HTERT RPE-1 (cell line): ENCODE results near the gene AGPAT4.

Experiments
- in situ Hi-C: fragments of 300-500 bp; cut with MboI; formaldehyde crosslinking; loops from 4 replicates; pipeline ENCODE4 v1.14.3; 2020; ENCODE audit warnings: low sequenced_read_pairs

AGPAT4 gene

DNA sequence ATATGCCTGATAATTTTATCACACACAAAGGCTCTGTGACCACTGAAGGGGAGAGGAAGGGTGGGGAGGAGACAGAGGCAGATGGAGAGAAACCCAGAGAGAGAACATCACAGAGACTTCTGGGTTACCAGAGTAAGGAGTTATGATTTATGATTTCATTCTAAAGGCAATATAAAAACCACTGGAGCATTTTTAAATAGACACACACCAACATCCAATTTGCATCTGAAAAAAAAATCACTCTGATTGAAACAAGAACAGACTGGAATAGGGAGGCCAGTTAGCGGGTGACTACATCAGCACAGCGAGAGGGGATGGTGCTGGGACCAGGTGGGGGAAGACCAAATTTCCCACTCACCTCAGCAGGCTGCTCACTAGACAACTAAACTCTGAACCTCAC, 104.8 kb downstream of the AGPAT4 start:
- in situ Hi-C loops, result no loop called here

DNA sequence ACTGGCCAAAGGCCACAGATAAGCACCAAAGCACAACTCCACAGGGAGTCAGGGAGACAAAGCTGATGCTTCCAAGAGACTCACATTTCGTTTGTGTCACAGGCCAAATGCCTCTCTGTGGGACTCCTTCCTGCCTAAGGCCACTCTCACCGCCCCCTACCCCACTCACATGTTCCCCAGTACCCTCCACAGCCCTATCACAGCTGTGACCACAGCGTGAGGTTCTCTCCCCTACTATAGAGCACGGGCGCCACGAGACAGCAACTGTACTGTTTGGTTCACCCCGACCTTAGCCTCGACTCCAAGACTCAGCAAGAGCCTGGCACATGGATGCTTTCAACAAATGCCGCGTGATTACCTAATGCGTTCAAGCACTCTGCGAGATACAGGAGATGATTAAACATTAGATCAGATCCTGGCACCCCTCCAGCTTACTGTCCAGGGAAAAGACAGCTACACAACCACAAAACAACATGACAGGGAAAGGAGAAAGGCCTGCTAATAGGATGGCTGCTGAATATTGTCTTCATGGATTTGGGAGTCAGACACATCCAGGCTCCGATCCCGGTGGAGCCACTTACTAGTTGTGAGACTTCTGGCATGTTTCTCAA, 105.5 kb downstream of the AGPAT4 start:
- in situ Hi-C loops, result no loop called here

DNA sequence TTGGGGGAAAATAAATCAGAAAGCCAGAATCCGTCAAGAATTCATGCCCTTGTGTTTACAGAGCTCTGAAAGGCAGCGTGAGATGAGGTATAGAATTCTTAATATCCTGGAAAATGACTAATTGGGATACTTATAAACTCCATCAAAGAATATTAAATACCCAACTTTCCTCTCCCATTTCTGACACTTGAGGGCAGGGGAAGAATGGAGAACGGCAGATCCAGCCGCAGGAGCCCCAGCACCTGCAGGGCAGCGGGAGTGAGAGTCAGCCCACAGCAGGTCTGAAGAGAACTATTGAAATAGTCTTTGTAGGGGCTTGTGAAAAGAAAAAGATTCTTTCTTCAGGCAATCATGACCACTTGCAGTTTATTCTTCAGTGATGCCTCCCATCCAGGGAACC, 107.2 kb downstream of the AGPAT4 start:
- in situ Hi-C loops, result no loop called here

DNA sequence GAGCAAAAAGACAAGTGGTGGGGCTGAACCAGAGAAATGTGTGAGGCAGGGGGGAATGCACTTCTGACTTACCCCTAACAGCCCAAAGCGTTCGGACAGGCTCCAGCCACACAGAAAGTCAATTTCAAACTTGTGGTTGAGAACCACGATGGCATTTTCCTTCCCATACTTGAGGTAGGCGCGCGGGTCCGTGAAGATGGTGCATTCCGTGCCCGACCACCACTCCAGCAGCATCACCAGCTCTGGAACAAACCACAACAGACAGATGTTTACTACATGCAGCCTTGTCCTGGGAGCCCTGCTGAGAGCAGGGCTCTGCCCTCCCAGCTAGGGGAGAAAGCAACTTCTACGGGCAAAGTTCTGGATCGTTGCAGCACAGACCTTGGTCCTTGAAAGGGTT, 107.7 kb downstream of the AGPAT4 start:
- in situ Hi-C loops, result no loop called here

DNA sequence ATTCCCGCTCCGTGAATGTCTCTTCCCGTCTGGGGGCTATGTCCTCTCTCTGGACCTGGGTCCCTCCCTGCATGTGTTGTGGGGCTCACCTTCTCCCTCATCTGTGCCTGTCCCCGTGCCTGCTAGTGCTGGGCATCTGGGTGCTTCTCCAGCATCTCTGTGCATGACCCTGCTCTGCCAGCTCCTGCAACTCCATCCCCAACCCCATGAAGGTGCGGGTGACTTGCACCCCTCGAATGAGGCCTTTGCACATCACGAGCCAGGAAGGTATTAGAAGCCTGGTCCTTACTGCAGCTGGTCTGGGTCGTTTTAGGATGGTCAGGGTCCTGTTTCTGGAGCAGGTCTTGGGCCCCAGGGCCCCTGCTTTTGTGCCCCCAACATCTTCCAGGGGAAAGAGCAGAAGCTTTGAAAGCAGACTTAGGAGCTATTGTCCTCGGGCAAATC, 109.7 kb downstream of the AGPAT4 start:
- in situ Hi-C loops, result no loop called here

DNA sequence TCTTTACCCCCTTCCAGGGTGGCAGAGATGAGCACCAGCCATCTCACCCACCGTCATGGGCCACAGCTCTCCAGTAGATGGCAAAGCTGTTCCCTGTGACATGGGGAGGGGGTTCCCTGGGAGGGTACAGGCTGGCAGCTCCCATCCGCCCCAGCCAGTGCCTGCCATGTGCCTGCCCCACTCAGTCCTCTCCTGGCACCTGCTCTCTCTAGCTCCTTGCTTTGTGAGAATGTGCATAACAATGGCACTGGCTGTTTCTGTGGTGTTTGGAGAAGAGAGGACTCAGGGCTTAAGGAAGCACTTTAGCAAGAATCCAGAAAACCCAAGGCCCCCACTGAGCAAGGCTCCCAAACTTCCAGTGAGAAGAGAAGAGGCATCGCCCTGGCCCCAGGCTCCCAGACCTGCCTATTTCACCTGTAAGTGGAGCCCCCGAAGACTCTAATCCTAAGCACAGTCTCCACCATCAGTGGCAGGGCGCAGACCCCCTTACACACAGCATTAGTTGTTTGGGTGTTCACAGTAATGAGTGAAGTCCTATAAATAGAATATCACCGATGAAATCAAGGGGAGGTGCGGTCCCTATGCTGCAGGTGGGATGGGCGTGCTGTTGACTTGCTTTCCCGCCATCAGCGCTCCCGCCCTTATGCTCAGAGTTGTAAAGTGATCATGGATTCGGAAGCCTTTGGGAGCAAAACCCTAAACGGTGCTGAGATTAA, 110.2 kb downstream of the AGPAT4 start:
- in situ Hi-C loops, result no loop called here

DNA sequence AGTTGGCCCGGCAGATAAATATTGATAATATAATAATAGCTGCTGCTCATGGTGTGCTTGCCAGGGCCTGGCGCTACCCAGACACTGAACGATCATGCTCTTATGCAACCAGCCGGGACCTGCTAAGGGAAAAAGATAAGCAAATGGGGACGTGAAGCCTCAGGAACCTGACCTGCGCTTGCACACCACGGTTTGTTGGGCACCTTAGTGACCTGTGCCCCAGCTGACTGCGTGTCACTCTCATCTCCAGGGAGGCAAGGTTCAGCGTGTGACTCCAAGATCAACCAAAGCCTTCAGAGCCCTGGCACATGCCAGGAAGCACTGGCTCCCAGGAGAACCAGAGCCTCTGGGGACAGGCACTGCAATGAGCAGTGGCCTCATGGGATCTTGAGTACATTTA, 111.1 kb downstream of the AGPAT4 start:
- in situ Hi-C loops, result no loop called here

DNA sequence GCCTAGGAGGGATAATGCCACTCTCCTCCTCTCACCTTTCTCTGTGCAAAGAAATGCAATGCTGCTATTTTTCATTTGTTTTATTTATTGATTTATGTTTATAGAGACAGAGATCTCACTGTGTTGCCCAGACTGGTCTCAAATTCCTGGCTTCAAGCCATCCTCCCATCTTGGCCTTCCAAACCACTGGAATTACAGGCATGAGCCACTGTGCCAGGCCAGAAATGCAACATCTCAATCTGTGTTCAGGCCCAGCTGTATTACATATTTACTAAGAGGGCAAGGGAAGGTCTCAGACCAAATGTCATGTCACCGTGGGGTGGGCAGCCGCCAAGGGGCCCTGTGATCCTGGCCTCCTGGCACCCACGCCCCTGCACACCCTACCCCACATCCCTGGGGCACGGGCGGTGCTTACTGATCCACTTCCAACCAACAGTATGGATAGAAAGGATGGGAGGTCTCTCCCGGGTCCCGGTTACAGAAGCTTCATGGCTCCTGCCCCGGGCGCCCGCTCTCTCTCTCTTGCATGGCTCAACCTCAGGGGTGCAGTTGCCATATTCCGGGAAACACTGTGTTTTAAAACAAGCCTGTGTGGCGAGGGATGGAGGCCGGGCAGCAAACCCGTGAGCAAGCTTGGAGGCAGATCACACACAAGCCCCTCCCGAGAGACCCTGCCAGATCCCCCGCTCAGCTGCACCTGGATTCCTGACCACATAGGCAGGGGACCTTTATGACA, 111.8 kb downstream of the AGPAT4 start:
- in situ Hi-C loops, result no loop called here

DNA sequence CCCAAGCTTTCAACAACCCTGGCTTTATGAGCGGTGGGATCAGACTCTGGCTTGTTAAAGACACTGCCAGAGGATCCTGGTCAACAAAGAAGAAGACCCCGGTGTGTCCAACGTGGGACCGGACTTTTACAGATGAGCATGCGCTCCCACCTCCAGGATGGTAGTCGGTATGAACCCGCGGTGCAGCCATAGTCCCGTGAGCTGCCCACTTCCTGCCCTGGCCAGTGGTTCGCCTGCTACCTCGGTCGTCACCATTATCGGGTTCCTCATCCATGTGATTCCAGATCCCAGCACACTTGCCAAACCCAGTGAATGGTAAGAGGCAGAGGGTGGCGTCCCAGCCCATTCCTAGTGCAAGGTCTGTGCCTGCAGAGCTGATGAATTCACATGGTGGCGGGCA, 112.7 kb downstream of the AGPAT4 start:
- in situ Hi-C loops, result no loop called here

DNA sequence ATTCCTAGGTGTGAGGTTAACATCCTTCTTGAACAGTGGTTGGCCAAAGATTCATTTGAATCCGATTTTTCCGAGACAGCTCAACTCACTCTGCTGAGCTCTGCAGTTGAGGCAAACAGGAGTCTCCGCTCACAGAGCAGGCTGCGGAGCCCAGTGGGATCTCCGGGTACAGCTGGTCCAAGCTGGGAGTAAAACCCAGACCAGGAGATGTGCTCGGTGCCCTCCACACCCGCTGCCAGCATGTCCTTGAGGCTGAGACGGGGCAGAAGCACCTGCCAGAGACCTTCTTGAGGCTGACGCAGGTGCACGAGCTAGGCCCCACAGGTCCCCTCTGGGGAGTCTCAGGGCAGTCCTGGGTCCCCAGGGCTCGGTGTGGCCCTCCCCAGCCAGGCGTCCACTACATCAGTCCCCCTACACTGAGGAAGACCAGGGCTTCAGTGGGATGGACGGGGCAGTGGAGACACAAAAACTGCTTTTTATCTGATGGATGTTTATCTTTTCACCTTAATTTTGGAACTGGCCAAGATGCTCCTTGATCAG, 119.0 kb downstream of the AGPAT4 start:
- in situ Hi-C loops, result no loop called here

DNA sequence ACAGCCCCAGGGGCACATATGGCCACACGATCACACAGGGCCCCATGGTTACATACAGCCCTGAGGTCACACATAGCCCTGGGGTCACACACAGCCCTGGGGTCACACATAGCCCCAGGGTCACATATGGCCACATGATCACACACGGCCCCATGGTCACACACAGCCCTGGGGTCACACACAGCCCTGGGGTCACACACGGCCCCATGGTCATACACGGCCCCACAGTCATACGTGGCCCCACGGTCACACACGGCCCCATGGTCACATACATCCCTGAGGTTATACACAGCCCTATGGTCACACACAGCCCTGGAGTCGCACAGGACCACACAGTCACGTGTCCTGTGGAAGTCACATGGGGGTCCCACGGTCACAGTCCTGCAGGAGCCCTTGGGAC, 120.1 kb downstream of the AGPAT4 start:
- in situ Hi-C loops, result no loop called here

DNA sequence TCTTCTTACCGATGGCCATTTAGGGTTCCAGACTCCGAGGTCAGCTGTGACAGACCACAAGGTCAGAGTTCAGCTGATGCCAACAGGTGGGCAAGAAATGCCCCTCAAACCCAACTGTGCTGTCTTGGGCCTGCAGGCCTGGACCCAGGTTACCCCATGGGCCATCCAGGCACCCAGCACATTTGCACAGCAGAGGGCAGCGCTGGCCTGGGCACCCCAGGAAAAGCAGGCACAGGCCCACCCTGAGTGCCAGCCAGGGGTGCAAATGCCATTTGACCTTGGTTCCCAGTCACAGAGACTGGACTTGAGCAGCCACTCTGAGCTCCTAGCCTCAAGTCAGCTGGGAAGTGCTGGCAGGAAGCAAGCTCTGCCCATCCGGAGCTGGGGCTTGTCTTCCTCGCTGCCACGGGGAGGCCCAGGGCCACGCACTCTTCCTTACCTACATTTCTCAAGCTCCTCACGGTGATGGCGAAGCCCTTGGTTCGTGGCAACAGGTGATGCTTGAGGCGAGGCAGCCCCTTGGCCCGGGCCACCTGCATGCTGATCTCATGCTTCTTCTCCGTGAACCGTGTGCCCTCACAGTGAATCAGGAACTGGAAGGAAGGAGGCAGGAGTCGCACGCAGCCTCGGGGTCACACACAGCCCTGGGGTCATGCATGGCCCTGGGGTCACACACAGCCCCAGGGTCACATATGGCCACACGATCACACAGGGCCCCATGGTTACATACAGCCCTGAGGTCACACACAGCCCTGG, 120.8 kb downstream of the AGPAT4 start:
- in situ Hi-C loops, result no loop called here

DNA sequence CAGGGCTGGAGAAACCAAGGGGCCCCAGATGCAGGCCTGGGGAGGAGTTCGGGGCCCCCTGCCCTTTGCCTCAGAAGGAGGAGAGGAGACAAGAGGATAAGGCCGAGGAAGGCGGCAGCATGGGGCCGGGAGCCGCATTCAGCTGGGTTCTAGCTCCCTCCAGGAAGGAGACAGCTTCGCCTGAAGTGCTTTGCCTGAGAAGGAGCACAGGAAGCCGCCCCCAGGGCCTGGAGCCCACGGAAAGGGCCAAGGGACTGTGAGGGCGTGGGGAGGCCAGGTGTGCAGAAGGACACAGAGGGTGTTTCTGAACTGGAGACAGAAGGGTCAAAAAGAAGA, 121.4 kb downstream of the AGPAT4 start:
- in situ Hi-C loops, result no loop called here

DNA sequence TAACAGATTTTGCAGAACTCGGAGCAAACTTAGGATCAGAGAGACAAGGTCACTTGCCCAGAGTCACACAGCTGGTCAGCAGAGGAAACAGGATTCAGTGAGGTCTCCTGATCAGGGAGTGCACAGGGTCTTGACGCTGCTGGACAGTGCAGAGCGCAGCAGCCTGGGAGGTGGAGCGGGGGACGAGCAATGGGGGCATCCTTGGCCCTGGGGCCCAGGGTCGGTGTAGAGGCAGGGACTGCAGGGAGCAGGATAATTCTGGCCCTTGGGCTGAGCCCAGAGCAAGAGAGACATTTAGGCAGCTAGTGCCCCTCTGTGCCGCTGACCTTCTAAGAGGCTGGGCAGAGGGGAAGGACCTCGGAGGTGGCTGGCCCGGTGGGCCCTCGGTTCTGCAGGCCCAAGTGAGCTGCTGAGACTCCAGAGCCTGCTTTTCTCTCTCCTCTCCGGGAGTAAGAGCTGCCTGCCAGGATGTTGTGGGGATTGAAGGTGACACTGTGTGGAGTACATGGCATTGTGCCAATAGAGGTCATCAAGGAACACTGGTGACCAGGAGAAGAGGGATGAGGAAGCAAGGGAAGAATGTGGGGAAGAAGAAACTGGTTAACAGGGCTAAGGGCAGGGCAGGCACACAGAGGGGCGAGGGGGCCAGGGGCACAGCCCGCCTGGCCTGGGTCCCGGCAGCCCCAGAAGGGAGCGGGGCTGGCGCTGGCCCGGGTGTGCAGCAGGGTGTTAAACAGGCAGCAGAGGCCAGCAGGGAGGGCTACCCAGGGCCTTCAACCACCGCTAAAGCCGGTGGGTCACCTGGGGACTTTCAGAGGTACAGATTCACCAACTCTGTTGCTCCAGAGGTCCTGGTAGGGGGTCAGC, 122.0 kb downstream of the AGPAT4 start:
- in situ Hi-C loops, result no loop called here

DNA sequence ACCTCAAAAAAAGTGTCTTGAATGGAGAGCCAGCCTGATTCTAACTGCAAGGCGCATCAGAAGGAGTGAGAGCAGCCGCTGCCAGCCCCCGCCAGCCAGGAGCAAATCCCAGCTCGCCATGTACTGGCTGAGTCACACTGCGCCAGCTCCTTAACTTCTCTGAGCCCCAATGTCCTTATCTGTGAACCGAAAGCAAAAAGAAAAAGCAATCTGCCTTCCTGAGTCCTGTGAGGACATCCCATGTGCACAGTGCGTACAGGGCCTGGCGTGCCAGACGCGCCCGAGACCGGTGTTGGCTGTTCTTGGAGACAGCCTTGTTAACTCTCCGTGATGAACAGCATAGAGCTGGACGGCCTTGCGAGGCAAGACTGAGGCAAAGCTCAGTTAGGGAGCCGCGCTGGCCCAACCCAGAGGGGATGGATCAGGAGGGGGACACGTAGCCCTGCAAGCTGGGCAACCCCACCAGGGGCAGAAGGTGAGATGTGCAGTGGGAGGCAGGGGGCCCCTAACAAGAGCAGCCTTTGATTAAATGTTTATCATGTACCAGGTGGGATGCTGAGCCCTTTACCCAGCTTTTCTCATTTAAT, 122.7 kb downstream of the AGPAT4 start:
- in situ Hi-C loops, result no loop called here

DNA sequence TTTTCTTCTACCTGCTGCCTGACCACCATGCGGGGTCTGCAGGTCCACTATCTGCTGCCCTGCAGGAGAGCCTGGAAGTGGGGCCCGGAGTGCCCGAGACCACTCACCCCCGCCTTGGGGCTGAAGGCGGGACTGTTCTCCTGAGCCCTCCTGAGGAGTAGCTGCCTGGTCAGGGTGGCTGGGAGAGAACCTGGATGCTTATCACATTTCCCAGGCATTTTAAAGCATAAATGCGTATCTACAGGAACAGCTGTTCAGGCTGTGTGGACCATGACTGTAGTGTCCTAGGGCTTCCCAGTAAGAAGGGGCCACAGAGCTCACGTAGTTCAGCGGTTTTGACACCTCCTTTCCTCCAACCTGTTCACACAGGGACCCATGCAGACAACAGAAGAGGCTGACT, 123.3 kb downstream of the AGPAT4 start:
- in situ Hi-C loops, result no loop called here

DNA sequence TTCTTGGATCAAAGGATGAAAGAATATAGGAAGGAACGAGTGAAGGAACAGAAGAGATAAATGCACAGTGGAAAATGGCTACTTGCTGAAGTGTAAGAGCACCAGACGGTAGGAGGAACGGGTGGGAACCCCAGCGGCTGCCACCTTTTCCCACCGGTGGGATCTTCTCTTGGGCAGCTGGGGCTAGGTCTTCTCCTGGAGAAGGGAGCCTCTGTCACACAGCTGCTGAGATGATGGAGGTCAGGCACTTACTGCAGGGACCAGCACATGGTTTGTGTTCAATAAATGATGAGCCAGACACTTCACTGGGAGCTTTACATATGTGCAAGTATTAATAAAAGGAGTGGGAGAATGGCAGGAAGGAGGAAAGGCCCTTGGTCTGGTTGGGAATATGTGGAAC, 123.7 kb downstream of the AGPAT4 start:
- in situ Hi-C loops, result no loop called here

DNA sequence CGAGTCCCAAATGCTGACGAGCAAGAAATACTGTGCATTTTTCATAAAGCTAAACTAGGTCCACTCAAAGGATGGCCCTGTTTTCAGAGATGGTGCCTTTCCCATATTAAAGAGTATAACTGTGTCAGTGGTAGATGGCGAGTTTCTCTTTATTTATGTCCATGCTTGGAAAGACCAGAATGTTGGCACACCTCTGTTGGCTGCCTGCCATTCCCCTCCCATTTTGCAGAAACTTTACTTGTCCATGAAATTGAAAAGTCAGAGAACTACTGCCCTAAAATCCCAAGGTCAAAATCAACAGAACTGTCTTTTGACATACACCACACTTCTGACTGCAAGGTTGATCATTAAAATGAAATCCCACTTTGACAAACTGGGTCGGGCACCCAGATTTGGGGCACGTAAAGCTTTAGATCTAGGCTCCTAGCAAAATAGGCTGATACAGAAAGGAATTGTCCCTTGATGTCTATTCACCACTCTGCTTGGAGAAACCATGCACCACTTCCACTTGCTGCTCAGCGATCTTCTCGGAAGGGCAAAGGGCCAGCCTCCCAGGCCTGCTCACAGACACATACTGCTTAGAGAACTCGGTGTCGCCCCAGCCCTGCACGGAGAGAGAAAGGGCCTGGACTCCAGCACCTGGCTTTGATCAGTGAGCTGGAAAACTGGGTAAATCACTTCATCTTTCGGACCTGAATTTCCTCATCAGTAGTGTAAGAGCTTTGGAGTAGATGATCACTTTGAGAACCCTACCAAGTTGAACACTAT, 130.0 kb downstream of the AGPAT4 start:
- in situ Hi-C loops, result no loop called here

DNA sequence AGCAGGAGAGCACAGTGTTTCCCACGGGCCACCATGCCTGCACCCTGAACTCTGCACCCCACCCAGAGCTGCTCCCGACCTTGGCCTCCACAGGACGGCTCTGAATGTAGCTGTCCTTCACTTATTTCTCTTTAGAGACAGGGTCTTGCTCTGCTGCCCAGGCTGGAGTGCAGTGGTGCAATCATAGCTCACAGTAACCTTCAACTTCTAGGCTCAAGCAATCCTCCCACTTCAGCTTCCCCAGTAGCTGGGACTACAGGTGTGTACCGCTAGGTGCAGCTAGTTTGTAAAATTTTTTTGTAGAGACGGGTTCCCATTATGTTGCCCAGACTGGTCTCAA, 130.9 kb downstream of the AGPAT4 start:
- in situ Hi-C loops, result no loop called here
